ENCODE measurements around the gene TTC7B. TPM values are rescaled to one million over a fixed set of nuclear protein-coding genes. Genes with fewer than 3 reads are reported as not detected.

Gene TTC7B
- total and polyA plus RNA-seq, 2 experiments from 2014 or later = 5.2 to 28.2 TPM

DNA sequence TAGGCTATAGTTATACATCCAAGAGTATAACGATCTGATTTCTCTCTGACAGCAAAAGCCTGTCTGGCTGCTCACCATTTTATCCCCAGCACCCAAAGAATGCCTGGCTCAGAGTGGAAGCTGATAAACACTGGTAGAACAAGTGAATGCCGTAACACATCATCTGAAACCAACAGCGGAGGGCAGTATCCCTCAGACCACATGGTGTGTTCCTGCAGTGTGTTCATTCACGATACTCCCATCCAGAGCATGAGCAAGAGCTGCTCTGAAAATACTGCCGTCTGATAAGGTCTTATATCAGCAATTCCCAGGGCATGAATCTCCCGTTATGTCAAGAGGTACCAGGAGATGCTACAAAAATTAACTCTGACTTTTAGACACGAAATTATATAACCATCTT is 95.9 kb downstream of the TTC7B start:
- H3K9me2 ChIP-seq (ENCODE audit: insufficient read depth) = no peaks in the 10 kb centered on the region
- no peak for DNase-seq
- no peak for TF ChIP-seq EZH2phosphoT487 (IDR thresholded peaks at IDR 0.05; ENCODE audit: insufficient read depth, low read depth)
- TF ChIP-seq EZH2 (IDR thresholded peaks at IDR 0.05; ENCODE audit: insufficient read depth, poor library complexity, severe bottlenecking) = no peak
- H3K36me3 ChIP-seq (ENCODE audit: low read depth) = no peaks in the 10 kb centered on the region
- no peak overlapping the region for H2AFZ ChIP-seq
- H3K79me2 ChIP-seq (ENCODE audit: insufficient read depth) = no peaks in the 10 kb centered on the region
- in situ Hi-C loops (cut with MboI) = no loop called here
- no peaks in the 10 kb centered on the region for H3F3A ChIP-seq (ENCODE audit: insufficient read depth)
- H3K4me2 ChIP-seq (ENCODE audit: unreplicated experiment) = no peak overlapping the region
- no peak overlapping the region for H3K4me3 ChIP-seq
- no peaks in the 10 kb centered on the region for H3K27me3 ChIP-seq (replicated peaks; ENCODE audit: insufficient read depth)
- H3K9me3 ChIP-seq (ENCODE audit: low read depth) = no peaks in the 10 kb centered on the region
- H4K20me1 ChIP-seq (ENCODE audit: insufficient read depth) = no peaks in the 10 kb centered on the region
- WGBS, 2 experiments (ENCODE audit: low coverage in 1 of 2, low lambda C conversion rate in 2 of 2, missing lambda C conversion rate in 2 of 2) = 83 to 88% methylated on average over 7 of the region's 7 CpGs
- H3K9ac ChIP-seq = no peak overlapping the region
- no peaks in the 10 kb centered on the region; the same call in 1 of the 2 replicates for H3K4me1 ChIP-seq (ENCODE audit: insufficient read depth)
- no peak overlapping the region for H3K27ac ChIP-seq

DNA sequence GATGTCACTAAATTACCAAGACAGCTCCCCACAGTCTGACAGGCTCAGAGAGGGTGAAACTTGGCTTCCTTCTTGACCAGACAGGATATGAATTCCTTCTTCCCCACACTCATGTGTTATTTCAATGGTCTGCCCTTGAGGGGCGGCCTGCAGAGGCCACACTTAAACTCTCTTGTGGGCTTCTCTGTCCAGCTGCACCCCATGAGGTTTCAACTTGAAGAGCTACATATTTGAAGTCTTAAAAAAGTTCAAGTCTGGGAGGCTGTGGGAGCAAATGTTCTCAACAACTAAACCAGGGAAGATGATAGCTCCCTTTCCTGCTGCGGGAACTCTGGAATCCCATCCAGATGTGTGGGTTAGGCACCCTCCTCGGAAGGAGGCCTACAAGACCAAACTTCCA is 98.3 kb downstream of the TTC7B start:
- no peaks in the 10 kb centered on the region for H3K27me3 ChIP-seq (replicated peaks; ENCODE audit: insufficient read depth)
- no peaks in the 10 kb centered on the region for H3K9me3 ChIP-seq (ENCODE audit: low read depth)
- no peak overlapping the region for H2AFZ ChIP-seq
- H3K9me2 ChIP-seq (ENCODE audit: insufficient read depth) = no peaks in the 10 kb centered on the region
- H3K36me3 ChIP-seq (ENCODE audit: low read depth) = no peaks in the 10 kb centered on the region
- DNase-seq = no peak
- no peaks in the 10 kb centered on the region; the same call in 1 of the 2 replicates for H3K4me1 ChIP-seq (ENCODE audit: insufficient read depth)
- no peaks in the 10 kb centered on the region for H3K79me2 ChIP-seq (ENCODE audit: insufficient read depth)
- WGBS, 2 experiments (ENCODE audit: low coverage in 1 of 2, low lambda C conversion rate in 2 of 2, missing lambda C conversion rate in 2 of 2) = 60 to 66% methylated on average over 3 of the region's 3 CpGs
- no peak overlapping the region for H3K9ac ChIP-seq
- no peaks in the 10 kb centered on the region for H4K20me1 ChIP-seq (ENCODE audit: insufficient read depth)
- no peak for TF ChIP-seq EZH2 (IDR thresholded peaks at IDR 0.05; ENCODE audit: insufficient read depth, poor library complexity, severe bottlenecking)
- TF ChIP-seq EZH2phosphoT487 (IDR thresholded peaks at IDR 0.05; ENCODE audit: insufficient read depth, low read depth) = no peak
- in situ Hi-C loops (cut with MboI) = no loop called here
- no peak overlapping the region for H3K27ac ChIP-seq
- H3K4me3 ChIP-seq = no peak overlapping the region
- H3F3A ChIP-seq (ENCODE audit: insufficient read depth) = no peaks in the 10 kb centered on the region
- H3K4me2 ChIP-seq (ENCODE audit: unreplicated experiment) = no peak overlapping the region

GRCh38 chr14:90715993-90716392 is 100.2 kb downstream of the TTC7B start:
- in situ Hi-C loops (cut with MboI) = no loop called here
- no peak for TF ChIP-seq EZH2 (IDR thresholded peaks at IDR 0.05; ENCODE audit: insufficient read depth, poor library complexity, severe bottlenecking)
- TF ChIP-seq EZH2phosphoT487 (IDR thresholded peaks at IDR 0.05; ENCODE audit: insufficient read depth, low read depth) = no peak
- no peak for DNase-seq
- no peaks in the 10 kb centered on the region for H3K9me2 ChIP-seq (ENCODE audit: insufficient read depth)
- no peaks in the 10 kb centered on the region for H4K20me1 ChIP-seq (ENCODE audit: insufficient read depth)
- no peaks in the 10 kb centered on the region for H3K27me3 ChIP-seq (replicated peaks; ENCODE audit: insufficient read depth)
- H2AFZ ChIP-seq = no peak overlapping the region
- H3K4me1 ChIP-seq (ENCODE audit: insufficient read depth) = no peaks in the 10 kb centered on the region; the same call in 1 of the 2 replicates
- H3F3A ChIP-seq (ENCODE audit: insufficient read depth) = no peaks in the 10 kb centered on the region
- H3K4me3 ChIP-seq = no peak overlapping the region
- H3K4me2 ChIP-seq (ENCODE audit: unreplicated experiment) = no peak overlapping the region
- H3K79me2 ChIP-seq (ENCODE audit: insufficient read depth) = no peaks in the 10 kb centered on the region
- no peak overlapping the region for H3K9ac ChIP-seq
- H3K9me3 ChIP-seq (ENCODE audit: low read depth) = no peaks in the 10 kb centered on the region
- 86 to 88% methylated on average over 4 of the region's 4 CpGs for WGBS, 2 experiments (ENCODE audit: low coverage in 1 of 2, low lambda C conversion rate in 2 of 2, missing lambda C conversion rate in 2 of 2)
- H3K27ac ChIP-seq = no peak overlapping the region
- no peaks in the 10 kb centered on the region for H3K36me3 ChIP-seq (ENCODE audit: low read depth)

DNA sequence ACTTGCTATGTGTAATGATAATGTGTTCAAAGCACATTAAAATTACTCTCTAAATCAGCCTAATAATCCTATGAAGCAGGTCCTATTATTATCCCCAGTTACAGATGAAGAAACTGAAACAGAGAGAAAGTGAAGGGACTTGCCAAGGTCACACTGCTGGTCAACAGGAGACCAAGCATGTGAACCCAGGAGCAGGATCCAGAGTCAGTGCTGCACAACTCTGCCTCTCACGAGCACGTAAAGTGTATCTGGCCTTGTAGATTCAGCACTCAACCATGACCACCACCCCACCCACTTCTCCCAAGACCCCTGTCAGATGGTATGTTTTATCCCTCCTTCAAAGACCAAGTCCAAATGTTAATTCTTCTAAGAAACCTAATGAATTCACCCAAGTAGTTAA is 100.7 kb downstream of the TTC7B start:
- Histone ChIP-seq H3K79me2 (ENCODE audit: insufficient read depth) (no peaks in the 10 kb centered on the region), H3F3A (ENCODE audit: insufficient read depth) (no peaks in the 10 kb centered on the region), H3K27ac (no peak overlapping the region), H3K27me3 (replicated peaks; ENCODE audit: insufficient read depth) (no peaks in the 10 kb centered on the region), H3K4me1 (ENCODE audit: insufficient read depth) (no peaks in the 10 kb centered on the region; the same call in 1 of the 2 replicates), H3K9me3 (ENCODE audit: low read depth) (no peaks in the 10 kb centered on the region), H3K9ac (no peak overlapping the region), H2AFZ (no peak overlapping the region), H3K4me2 (ENCODE audit: unreplicated experiment) (no peak overlapping the region), H4K20me1 (ENCODE audit: insufficient read depth) (no peaks in the 10 kb centered on the region), H3K4me3 (no peak overlapping the region), H3K9me2 (ENCODE audit: insufficient read depth) (no peaks in the 10 kb centered on the region), H3K36me3 (ENCODE audit: low read depth) (no peaks in the 10 kb centered on the region)
- in situ Hi-C loops (cut with MboI) = no loop called here
- 91 to 100% methylated on average over 2 of the region's 2 CpGs for WGBS, 2 experiments (ENCODE audit: low coverage in 1 of 2, low lambda C conversion rate in 2 of 2, missing lambda C conversion rate in 2 of 2)
- DNase-seq = no peak
- TF ChIP-seq EZH2phosphoT487 (IDR thresholded peaks at IDR 0.05; ENCODE audit: insufficient read depth, low read depth) (no peak), EZH2 (IDR thresholded peaks at IDR 0.05; ENCODE audit: insufficient read depth, poor library complexity, severe bottlenecking) (no peak)

DNA sequence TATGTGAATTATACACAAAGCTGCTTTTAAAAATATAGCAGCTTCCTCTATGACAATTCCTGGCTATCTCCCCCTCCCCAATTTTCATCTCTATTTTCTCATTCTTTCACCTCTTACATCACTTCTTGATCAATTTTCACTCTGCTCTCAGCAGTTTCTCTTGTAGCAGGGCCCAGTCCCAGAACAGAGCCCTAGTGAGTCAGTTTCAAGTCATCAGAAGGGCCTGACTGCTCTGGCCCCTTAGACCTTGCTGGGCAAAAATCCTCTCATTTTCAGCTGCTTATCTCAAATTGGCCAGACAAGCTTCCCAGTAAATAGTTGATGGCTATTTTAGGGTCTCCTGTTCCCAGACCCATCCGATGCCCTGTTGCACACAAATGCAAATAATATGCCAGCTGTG is 101.4 kb downstream of the TTC7B start:
- Histone ChIP-seq H3K9me2 (ENCODE audit: insufficient read depth) (no peaks in the 10 kb centered on the region), H3K4me2 (ENCODE audit: unreplicated experiment) (no peak overlapping the region), H3K4me1 (ENCODE audit: insufficient read depth) (no peaks in the 10 kb centered on the region; the same call in 1 of the 2 replicates), H3K79me2 (ENCODE audit: insufficient read depth) (no peaks in the 10 kb centered on the region), H2AFZ (no peak overlapping the region), H3K4me3 (no peak overlapping the region), H3K9ac (no peak overlapping the region), H4K20me1 (ENCODE audit: insufficient read depth) (no peaks in the 10 kb centered on the region), H3K27me3 (replicated peaks; ENCODE audit: insufficient read depth) (no peaks in the 10 kb centered on the region), H3F3A (ENCODE audit: insufficient read depth) (no peaks in the 10 kb centered on the region), H3K27ac (no peak overlapping the region), H3K9me3 (ENCODE audit: low read depth) (no peaks in the 10 kb centered on the region), H3K36me3 (ENCODE audit: low read depth) (no peaks in the 10 kb centered on the region)
- TF ChIP-seq EZH2 (IDR thresholded peaks at IDR 0.05; ENCODE audit: insufficient read depth, poor library complexity, severe bottlenecking) (no peak), EZH2phosphoT487 (IDR thresholded peaks at IDR 0.05; ENCODE audit: insufficient read depth, low read depth) (no peak)
- 94 to 95% methylated on average over 1 of the region's 1 CpG for WGBS, 2 experiments (ENCODE audit: low coverage in 1 of 2, low lambda C conversion rate in 2 of 2, missing lambda C conversion rate in 2 of 2)
- in situ Hi-C loops (cut with MboI) = no loop called here
- DNase-seq = peak; percentile 65
